WTC11 (cell line): Measurements from ENCODE around the gene MICAL3. TPM values are rescaled to one million over a fixed set of nuclear protein-coding genes. Genes with fewer than 3 reads are reported as not detected.

Experiments
- ATAC-seq: fragments of 200-7000 bp; cut with Tn5 transposase; 2 replicates; pipeline ENCODE4 v1.10.0; 2021; ENCODE audit warnings: mild to moderate bottlenecking, moderate library complexity
- CTCF ChIA-PET: fragments of 300-600 bp; sonication (Branson Sonifier 250); formaldehyde crosslinking; loops from one replicate; lab custom pipeline; 2021; ENCODE audit warnings: antibody characterized with exemption; lab: Charles Lee
- POLR2A ChIA-PET: fragments of 350-600 bp; sonication (Branson Sonifier 250); formaldehyde crosslinking; loops from one replicate; lab custom pipeline; 2021; ENCODE audit warnings: antibody characterized with exemption; lab: Charles Lee
- DNase-seq: peaks from one replicate; pipeline ENCODE4 v3.0.0; 2021; ENCODE audit warnings: low spot score
- H3K27ac Mint-ChIP-seq: 2 replicates; pipeline ENCODE4 v1.8.0; 2021; ENCODE audit warnings: mixed read lengths
- H3K27me3 Mint-ChIP-seq: 2 replicates; pipeline ENCODE4 v1.8.0; 2021; ENCODE audit warnings: low read depth, mild to moderate bottlenecking, moderate library complexity, mixed read lengths
- H3K36me3 Mint-ChIP-seq: 2 replicates; pipeline ENCODE4 v1.8.0; 2021; ENCODE audit warnings: mixed read lengths
- H3K4me1 Mint-ChIP-seq: 2 replicates; pipeline ENCODE4 v1.8.0; 2022; ENCODE audit warnings: mixed read lengths
- H3K4me3 Mint-ChIP-seq: 2 replicates; pipeline ENCODE4 v1.8.0; 2021; ENCODE audit warnings: mild to moderate bottlenecking, moderate library complexity, mixed read lengths
- H3K9me3 Mint-ChIP-seq: 2 replicates; pipeline ENCODE4 v1.8.0; 2021; ENCODE audit warnings: mixed read lengths
- CREB1 ChIP-seq: sonication (generic); formaldehyde crosslinking; IDR thresholded peaks from 2 replicates; pipeline ENCODE4 v1.8.0; 2023; ENCODE audit warnings: mild to moderate bottlenecking, missing genetic modification reagents
- ETV6 ChIP-seq: sonication (generic); formaldehyde crosslinking; IDR thresholded peaks from 2 replicates; pipeline ENCODE4 v1.8.1; 2022; ENCODE audit warnings: mild to moderate bottlenecking, missing genetic modification reagents
- FOXJ3 ChIP-seq: sonication (generic); formaldehyde crosslinking; IDR thresholded peaks from 2 replicates; pipeline ENCODE4 v1.9.0; 2021; ENCODE audit warnings: missing genetic modification reagents, mild to moderate bottlenecking, borderline replicate concordance
- FOXP1 ChIP-seq: sonication (generic); formaldehyde crosslinking; IDR thresholded peaks from 2 replicates; pipeline ENCODE4 v1.8.0; 2022; ENCODE audit warnings: missing genetic modification reagents, mild to moderate bottlenecking, moderate library complexity, borderline replicate concordance
- MXD4 ChIP-seq: fragments of 250-450 bp; sonication (Bioruptor Pico); IDR thresholded peaks from 2 replicates; pipeline ENCODE4 v1.8.0; 2021; ENCODE audit warnings: mild to moderate bottlenecking, moderate library complexity, borderline replicate concordance
- MYBL2 ChIP-seq: sonication (generic); formaldehyde crosslinking; IDR thresholded peaks from 2 replicates; pipeline ENCODE4 v1.8.1; 2023; ENCODE audit warnings: mild to moderate bottlenecking, moderate library complexity, missing genetic modification reagents
- NFE2L1 ChIP-seq: sonication (generic); formaldehyde crosslinking; IDR thresholded peaks from 2 replicates; pipeline ENCODE4 v1.8.1; 2023; ENCODE audit warnings: missing genetic modification reagents
- NR1H2 ChIP-seq: sonication (generic); formaldehyde crosslinking; IDR thresholded peaks from 2 replicates; pipeline ENCODE4 v1.9.0; 2021; ENCODE audit warnings: mild to moderate bottlenecking, moderate library complexity, missing genetic modification reagents
- NR2C2 ChIP-seq: sonication (generic); formaldehyde crosslinking; IDR thresholded peaks from 2 replicates; pipeline ENCODE4 v1.8.0; 2022; ENCODE audit warnings: mild to moderate bottlenecking, missing genetic modification reagents
- USF1 ChIP-seq: sonication (generic); formaldehyde crosslinking; IDR thresholded peaks from 2 replicates; pipeline ENCODE4 v1.8.0; 2022; ENCODE audit warnings: mild to moderate bottlenecking, missing genetic modification reagents
- ZNF423 ChIP-seq: fragments of 250-450 bp; sonication (Bioruptor Pico); IDR thresholded peaks from 2 replicates; pipeline ENCODE4 v2.1.2; 2022; ENCODE audit warnings: mild to moderate bottlenecking, moderate library complexity
- ZSCAN18 ChIP-seq: fragments of 250-450 bp; sonication (Bioruptor Pico); IDR thresholded peaks from 2 replicates; pipeline ENCODE4 v2.1.2; 2022; ENCODE audit warnings: mild to moderate bottlenecking, moderate library complexity
- total RNA-seq: library from RNA; stranded (reverse); gene quantifications from 3 replicates; pipeline ENCODE4 v1.2.3, GENCODE V29; 2021
- TF ChIP-seq, protein P1 (sequence below): sonication (generic); formaldehyde crosslinking; IDR thresholded peaks from 2 replicates; pipeline ENCODE4 v1.8.0; 2023; ENCODE audit warnings: missing genetic modification reagents, mild to moderate bottlenecking, borderline replicate concordance
- TF ChIP-seq, protein P2 (sequence below): sonication (generic); formaldehyde crosslinking; conservative IDR thresholded peaks from 2 replicates; pipeline ENCODE4 v1.8.1; 2023; ENCODE audit warnings: mild to moderate bottlenecking, low read depth, missing genetic modification reagents, moderate library complexity
- TF ChIP-seq, protein P3 (sequence below): sonication (generic); formaldehyde crosslinking; IDR thresholded peaks from 2 replicates; pipeline ENCODE4 v1.8.1; 2023; ENCODE audit warnings: mild to moderate bottlenecking, moderate library complexity, missing genetic modification reagents
- TF ChIP-seq, protein P4 (sequence below): sonication (generic); formaldehyde crosslinking; conservative IDR thresholded peaks from 2 replicates; pipeline ENCODE4 v1.8.1; 2022; ENCODE audit warnings: mild to moderate bottlenecking, missing genetic modification reagents
- TF ChIP-seq, protein P5 (sequence below): fragments of 250-450 bp; sonication (Bioruptor Pico); conservative IDR thresholded peaks from 2 replicates; pipeline ENCODE4 v1.9.0; 2021; ENCODE audit warnings: mild to moderate bottlenecking

Gene MICAL3
- total RNA-seq, 1 experiment from 2014 or later = 41.2 TPM

GRCh38 chr22:17957693-17958092 lies 66.7 kb downstream of the MICAL3 start (continued):
- TF ChIP-seq NFE2L1 (CRISPR knock-in tag) = no peak
- TF ChIP-seq, protein P1, sequence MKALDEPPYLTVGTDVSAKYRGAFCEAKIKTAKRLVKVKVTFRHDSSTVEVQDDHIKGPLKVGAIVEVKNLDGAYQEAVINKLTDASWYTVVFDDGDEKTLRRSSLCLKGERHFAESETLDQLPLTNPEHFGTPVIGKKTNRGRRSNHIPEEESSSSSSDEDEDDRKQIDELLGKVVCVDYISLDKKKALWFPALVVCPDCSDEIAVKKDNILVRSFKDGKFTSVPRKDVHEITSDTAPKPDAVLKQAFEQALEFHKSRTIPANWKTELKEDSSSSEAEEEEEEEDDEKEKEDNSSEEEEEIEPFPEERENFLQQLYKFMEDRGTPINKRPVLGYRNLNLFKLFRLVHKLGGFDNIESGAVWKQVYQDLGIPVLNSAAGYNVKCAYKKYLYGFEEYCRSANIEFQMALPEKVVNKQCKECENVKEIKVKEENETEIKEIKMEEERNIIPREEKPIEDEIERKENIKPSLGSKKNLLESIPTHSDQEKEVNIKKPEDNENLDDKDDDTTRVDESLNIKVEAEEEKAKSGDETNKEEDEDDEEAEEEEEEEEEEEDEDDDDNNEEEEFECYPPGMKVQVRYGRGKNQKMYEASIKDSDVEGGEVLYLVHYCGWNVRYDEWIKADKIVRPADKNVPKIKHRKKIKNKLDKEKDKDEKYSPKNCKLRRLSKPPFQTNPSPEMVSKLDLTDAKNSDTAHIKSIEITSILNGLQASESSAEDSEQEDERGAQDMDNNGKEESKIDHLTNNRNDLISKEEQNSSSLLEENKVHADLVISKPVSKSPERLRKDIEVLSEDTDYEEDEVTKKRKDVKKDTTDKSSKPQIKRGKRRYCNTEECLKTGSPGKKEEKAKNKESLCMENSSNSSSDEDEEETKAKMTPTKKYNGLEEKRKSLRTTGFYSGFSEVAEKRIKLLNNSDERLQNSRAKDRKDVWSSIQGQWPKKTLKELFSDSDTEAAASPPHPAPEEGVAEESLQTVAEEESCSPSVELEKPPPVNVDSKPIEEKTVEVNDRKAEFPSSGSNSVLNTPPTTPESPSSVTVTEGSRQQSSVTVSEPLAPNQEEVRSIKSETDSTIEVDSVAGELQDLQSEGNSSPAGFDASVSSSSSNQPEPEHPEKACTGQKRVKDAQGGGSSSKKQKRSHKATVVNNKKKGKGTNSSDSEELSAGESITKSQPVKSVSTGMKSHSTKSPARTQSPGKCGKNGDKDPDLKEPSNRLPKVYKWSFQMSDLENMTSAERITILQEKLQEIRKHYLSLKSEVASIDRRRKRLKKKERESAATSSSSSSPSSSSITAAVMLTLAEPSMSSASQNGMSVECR (CRISPR knock-in tag) = no peak
- no peak for TF ChIP-seq NR1H2 (CRISPR knock-in tag)
- TF ChIP-seq MYBL2 (CRISPR knock-in tag) = no peak
- TF ChIP-seq ZSCAN18 (CRISPR knock-in tag) = no peak
- no peak for TF ChIP-seq FOXJ3 (CRISPR knock-in tag)
- TF ChIP-seq NR2C2 (CRISPR knock-in tag) = no peak
- TF ChIP-seq ETV6 (CRISPR knock-in tag) = no peak
- TF ChIP-seq USF1 (CRISPR knock-in tag) = no peak

- Mint-ChIP-seq H3K4me3 (no peak overlapping the region), H3K9me3 (no peaks in the 10 kb centered on the region), H3K27ac (no peak overlapping the region), H3K4me1 (peaks cover 19% of the 10 kb centered on the region), H3K36me3 (no peaks in the 10 kb centered on the region; the same call in 1 of the 2 replicates), H3K27me3 (no peaks in the 10 kb centered on the region)
- ChIA-PET CTCF (no interaction called here), POLR2A (interaction anchor here (1.2 kb wide), 1 partner anchor 11 kb away, joined by 8 read pairs; no protein-coding TSS in a partner anchor)
- DNase-seq (no peak), ATAC-seq (no peak)
- TF ChIP-seq, protein P2, sequence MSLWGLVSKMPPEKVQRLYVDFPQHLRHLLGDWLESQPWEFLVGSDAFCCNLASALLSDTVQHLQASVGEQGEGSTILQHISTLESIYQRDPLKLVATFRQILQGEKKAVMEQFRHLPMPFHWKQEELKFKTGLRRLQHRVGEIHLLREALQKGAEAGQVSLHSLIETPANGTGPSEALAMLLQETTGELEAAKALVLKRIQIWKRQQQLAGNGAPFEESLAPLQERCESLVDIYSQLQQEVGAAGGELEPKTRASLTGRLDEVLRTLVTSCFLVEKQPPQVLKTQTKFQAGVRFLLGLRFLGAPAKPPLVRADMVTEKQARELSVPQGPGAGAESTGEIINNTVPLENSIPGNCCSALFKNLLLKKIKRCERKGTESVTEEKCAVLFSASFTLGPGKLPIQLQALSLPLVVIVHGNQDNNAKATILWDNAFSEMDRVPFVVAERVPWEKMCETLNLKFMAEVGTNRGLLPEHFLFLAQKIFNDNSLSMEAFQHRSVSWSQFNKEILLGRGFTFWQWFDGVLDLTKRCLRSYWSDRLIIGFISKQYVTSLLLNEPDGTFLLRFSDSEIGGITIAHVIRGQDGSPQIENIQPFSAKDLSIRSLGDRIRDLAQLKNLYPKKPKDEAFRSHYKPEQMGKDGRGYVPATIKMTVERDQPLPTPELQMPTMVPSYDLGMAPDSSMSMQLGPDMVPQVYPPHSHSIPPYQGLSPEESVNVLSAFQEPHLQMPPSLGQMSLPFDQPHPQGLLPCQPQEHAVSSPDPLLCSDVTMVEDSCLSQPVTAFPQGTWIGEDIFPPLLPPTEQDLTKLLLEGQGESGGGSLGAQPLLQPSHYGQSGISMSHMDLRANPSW (CRISPR knock-in tag) = no peak
- TF ChIP-seq CREB1 (CRISPR knock-in tag) = no peak
- TF ChIP-seq, protein P3, sequence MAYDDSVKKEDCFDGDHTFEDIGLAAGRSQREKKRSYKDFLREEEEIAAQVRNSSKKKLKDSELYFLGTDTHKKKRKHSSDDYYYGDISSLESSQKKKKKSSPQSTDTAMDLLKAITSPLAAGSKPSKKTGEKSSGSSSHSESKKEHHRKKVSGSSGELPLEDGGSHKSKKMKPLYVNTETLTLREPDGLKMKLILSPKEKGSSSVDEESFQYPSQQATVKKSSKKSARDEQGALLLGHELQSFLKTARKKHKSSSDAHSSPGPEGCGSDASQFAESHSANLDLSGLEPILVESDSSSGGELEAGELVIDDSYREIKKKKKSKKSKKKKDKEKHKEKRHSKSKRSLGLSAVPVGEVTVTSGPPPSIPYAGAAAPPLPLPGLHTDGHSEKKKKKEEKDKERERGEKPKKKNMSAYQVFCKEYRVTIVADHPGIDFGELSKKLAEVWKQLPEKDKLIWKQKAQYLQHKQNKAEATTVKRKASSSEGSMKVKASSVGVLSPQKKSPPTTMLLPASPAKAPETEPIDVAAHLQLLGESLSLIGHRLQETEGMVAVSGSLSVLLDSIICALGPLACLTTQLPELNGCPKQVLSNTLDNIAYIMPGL (CRISPR knock-in tag) = no peak
- no peak for TF ChIP-seq ZNF423 (CRISPR knock-in tag)
- TF ChIP-seq MXD4 (CRISPR knock-in tag) = no peak
- no peak for TF ChIP-seq MYBL2 (CRISPR knock-in tag)
- TF ChIP-seq, protein P1 (CRISPR knock-in tag) = no peak
- TF ChIP-seq, protein P4, sequence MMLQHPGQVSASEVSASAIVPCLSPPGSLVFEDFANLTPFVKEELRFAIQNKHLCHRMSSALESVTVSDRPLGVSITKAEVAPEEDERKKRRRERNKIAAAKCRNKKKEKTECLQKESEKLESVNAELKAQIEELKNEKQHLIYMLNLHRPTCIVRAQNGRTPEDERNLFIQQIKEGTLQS = no peak
- TF ChIP-seq ETV6 (CRISPR knock-in tag) = no peak
- TF ChIP-seq FOXP1 (CRISPR knock-in tag) = no peak
- TF ChIP-seq, protein P5, sequence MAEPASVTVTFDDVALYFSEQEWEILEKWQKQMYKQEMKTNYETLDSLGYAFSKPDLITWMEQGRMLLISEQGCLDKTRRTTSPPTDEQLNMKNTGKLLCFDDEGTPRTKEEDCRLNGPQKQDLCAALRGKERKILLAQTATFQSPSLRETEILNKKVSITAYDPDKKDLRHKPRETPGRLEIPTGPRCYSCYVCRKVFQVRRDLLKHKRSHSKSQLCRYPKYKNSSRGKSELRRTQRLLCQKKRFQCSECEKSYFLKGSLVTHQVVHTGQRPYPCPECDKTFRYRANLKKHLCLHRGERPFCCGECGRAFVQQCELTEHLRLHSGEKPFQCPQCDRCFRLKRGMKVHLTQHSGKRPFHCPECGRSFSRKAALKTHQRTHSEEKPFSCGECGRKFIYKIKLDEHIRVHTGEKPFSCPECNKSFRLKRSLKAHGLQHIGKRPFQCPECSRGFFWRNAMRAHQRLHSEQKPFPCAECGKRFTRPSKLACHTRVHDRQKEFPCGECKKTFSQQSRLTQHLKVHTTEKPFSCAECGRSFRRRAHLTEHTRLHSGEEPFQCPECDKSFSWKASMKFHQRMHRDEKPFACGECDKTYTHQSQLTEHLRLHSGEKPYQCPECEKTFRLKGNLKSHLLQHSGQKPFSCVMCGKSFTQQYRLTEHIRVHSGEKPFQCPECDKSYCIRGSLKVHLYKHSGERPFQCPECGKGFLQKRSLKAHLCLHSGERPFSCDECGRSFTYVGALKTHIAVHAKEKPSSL = no peak
Measured at GRCh38 chr22:17957204-17957603, 67.2 kb downstream of the MICAL3 start.
